ENCODE data around the gene C14orf119.

DNA sequence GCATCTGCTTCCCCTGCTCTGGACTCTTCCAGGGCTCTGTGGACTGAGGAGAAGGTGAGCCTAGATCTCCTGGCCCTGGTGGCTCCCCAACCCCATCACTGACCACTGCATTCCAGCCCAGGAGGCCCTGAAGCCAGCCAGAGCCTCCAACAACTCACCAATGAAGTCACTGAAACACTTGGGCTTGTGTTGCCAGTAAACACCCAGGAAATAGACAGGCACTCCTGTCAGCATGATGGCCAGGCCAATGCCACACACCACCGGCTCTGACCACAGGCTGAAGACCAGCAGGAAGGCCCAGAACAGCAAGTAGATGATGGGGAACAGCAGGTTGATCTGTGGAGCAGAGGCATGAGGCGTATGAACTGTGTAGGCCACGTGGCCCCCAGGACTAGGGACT lies 32.6 kb downstream of the C14orf119 start:
- TF ChIP-seq, protein P1, sequence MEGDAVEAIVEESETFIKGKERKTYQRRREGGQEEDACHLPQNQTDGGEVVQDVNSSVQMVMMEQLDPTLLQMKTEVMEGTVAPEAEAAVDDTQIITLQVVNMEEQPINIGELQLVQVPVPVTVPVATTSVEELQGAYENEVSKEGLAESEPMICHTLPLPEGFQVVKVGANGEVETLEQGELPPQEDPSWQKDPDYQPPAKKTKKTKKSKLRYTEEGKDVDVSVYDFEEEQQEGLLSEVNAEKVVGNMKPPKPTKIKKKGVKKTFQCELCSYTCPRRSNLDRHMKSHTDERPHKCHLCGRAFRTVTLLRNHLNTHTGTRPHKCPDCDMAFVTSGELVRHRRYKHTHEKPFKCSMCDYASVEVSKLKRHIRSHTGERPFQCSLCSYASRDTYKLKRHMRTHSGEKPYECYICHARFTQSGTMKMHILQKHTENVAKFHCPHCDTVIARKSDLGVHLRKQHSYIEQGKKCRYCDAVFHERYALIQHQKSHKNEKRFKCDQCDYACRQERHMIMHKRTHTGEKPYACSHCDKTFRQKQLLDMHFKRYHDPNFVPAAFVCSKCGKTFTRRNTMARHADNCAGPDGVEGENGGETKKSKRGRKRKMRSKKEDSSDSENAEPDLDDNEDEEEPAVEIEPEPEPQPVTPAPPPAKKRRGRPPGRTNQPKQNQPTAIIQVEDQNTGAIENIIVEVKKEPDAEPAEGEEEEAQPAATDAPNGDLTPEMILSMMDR (IDR thresholded peaks at IDR 0.05; ENCODE audit: low read length), result no peak
- TF ChIP-seq EZH2 (IDR thresholded peaks at IDR 0.05; ENCODE audit: borderline replicate concordance, low read length), result no peak
